BLaER1 treated with 17β-estradiol and CSF1 and Interleukin-3, amounts not matched to agents 10 nM and 100 nM (cell line): ENCODE data around the gene GMDS.

Experiments
- H3K27ac ChIP-seq, 11 experiments: shearing (Covaris generic); formaldehyde crosslinking; 2 replicates each; pipeline ENCODE4 v1.8.1; 2022
- H3K27me3 ChIP-seq, 11 experiments: shearing (Covaris generic); formaldehyde crosslinking; 2 replicates each; pipeline ENCODE4 v1.8.1; 2022
- H3K36me3 ChIP-seq, 11 experiments: shearing (Covaris generic); formaldehyde crosslinking; 2 replicates each; pipeline ENCODE4 v1.8.1; 2022
- H3K4me1 ChIP-seq, 10 experiments: shearing (Covaris generic); formaldehyde crosslinking; 2 replicates each; pipeline ENCODE4 v1.8.1; 2022
- H3K4me2 ChIP-seq, 11 experiments: shearing (Covaris generic); formaldehyde crosslinking; 2 replicates each; pipeline ENCODE4 v1.8.1; 2022
- H3K4me3 ChIP-seq, 10 experiments: shearing (Covaris generic); formaldehyde crosslinking; 2 replicates each; pipeline ENCODE4 v1.8.1; 2022
- H3K9ac ChIP-seq, 11 experiments: shearing (Covaris generic); formaldehyde crosslinking; 2 replicates each; pipeline ENCODE4 v1.8.1; 2022
- H3K9me3 ChIP-seq, 11 experiments: shearing (Covaris generic); formaldehyde crosslinking; replicated peaks in 1 of 11; 2 replicates each; pipeline ENCODE4 v1.8.1; 2022
- H4K20me1 ChIP-seq, 11 experiments: shearing (Covaris generic); formaldehyde crosslinking; 2 replicates each; pipeline ENCODE4 v1.8.1; 2022
- Cebpa-rat ChIP-seq, 11 experiments: shearing (Covaris generic); IDR thresholded peaks; 2 replicates each; pipeline ENCODE4 v1.8.1; 2022

The GMDS gene

DNA sequence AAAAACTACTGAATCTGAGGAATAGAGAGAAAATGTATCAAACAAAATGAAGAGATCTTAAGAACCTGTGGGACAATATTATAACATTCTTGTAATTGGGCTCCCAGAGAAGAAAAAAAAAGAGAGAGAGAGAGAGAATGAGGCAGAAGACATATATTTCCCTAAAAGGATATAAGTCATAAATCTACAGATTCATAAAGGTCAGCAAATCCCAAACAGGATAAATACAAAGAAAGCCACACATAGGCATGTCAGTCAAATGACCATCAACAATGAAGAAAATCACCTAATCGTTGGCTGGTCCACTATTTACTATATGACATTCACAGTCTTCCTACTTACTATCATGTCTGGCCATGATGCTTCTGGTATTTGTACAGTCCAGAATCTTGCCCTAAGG lies 190.3 kb downstream of the GMDS start:
- Histone ChIP-seq H3K9me3 (peaks cover 0 to 7% (median 0%) of the 10 kb centered on the region in 11 experiments; a peak in 5 of 22 replicates), H3K27me3 (no peaks in the 10 kb centered on the region), H3K4me2 (no peak overlapping the region), H3K9ac (no peak overlapping the region), H4K20me1 (no peaks in the 10 kb centered on the region), H3K4me3 (no peak overlapping the region), H3K27ac (no peak overlapping the region), H3K4me1 (no peaks in the 10 kb centered on the region), H3K36me3 (0 out of 22 replicates have a peak, but pooled peaks cover 0 to 6% (median 0%) of the 10 kb centered on the region in 11 experiments)
- no peak for TF ChIP-seq Cebpa-rat (IDR thresholded peaks at IDR 0.05)

DNA sequence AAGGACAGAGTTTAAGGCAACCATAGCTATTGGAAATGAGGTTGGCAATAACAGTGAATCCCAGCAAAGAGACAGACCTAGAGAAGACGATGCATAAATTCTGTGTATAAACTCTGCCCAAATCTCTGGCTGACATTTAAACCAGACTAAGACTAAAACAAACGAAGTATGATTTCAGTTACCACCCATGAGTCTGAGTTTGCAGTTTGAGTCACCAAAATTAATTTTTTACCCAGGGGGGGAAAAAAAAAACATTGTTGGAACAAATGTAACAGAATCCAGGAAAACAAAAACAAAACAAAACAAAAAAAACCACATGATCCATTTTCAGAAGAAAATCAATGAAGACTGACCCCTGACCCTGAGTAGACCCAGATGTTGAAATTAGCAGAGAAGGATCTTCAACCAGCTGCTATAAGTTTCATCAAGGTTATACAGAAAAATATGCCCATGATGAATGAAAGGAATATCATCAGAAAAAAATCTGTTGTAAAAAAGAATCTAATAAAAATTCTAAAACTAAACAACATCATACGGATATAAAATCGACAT lies 190.8 kb downstream of the GMDS start:
- Histone ChIP-seq H3K36me3 (0 out of 22 replicates have a peak, but pooled peaks cover 0 to 6% (median 0%) of the 10 kb centered on the region in 11 experiments), H4K20me1 (no peaks in the 10 kb centered on the region), H3K9me3 (peaks cover 0 to 7% (median 0%) of the 10 kb centered on the region in 11 experiments; a peak in 4 of 22 replicates), H3K27ac (no peak overlapping the region), H3K4me1 (no peaks in the 10 kb centered on the region), H3K9ac (no peak overlapping the region), H3K4me2 (no peak overlapping the region), H3K4me3 (no peak overlapping the region), H3K27me3 (no peaks in the 10 kb centered on the region)
- no peak for TF ChIP-seq Cebpa-rat (IDR thresholded peaks at IDR 0.05)

- H3K27me3 ChIP-seq: no peaks in the 10 kb centered on the region
These were observed 191.7 kb downstream of the GMDS start for GRCh38 chr6:2053691-2054090.

DNA sequence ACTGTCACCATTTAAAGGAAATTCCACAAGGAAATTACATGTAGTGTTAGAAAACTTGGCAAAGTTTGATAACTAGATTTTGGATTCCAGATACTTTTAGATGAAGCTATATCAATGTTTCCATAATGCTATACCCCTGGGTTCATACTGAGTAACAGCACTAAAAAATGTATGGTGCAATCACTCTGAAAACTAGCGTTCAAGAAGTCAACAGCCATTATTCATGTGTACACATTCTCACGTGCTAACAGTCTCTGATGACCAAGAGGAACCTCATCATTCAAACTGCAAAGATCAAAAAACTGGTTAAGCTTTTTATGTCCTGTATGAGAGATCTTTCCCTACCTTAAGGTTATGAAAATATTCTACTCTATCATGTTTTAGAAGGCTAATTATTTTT lies 197.6 kb downstream of the GMDS start:
- TF ChIP-seq Cebpa-rat (IDR thresholded peaks at IDR 0.05): no peak
- H3K9ac ChIP-seq: no peak overlapping the region
- H3K4me2 ChIP-seq: no peak overlapping the region
- no peaks in the 10 kb centered on the region for H4K20me1 ChIP-seq
- peaks cover 0 to 8% (median 5%) of the 10 kb centered on the region in 11 experiments; a peak in 13 of 22 replicates for H3K9me3 ChIP-seq
- H3K4me1 ChIP-seq: no peaks in the 10 kb centered on the region
- H3K4me3 ChIP-seq: no peak overlapping the region
- H3K27ac ChIP-seq: no peak overlapping the region
- no peaks in the 10 kb centered on the region for H3K27me3 ChIP-seq
- 0 out of 22 replicates have a peak, but pooled peaks cover 0 to 5% (median 0%) of the 10 kb centered on the region in 11 experiments for H3K36me3 ChIP-seq

More at GRCh38 chr6:2053691-2054090, 191.7 kb downstream of the GMDS start:
- Histone ChIP-seq H3K9ac (no peak overlapping the region), H4K20me1 (no peaks in the 10 kb centered on the region), H3K4me1 (no peaks in the 10 kb centered on the region), H3K9me3 (peaks cover 0 to 4% (median 0%) of the 10 kb centered on the region in 11 experiments; a peak in 3 of 22 replicates), H3K4me3 (no peak overlapping the region), H3K36me3 (0 out of 22 replicates have a peak, but pooled peaks cover 0 to 4% (median 0%) of the 10 kb centered on the region in 11 experiments), H3K4me2 (no peak overlapping the region), H3K27ac (no peak overlapping the region)
- TF ChIP-seq Cebpa-rat (IDR thresholded peaks at IDR 0.05): no peak

DNA sequence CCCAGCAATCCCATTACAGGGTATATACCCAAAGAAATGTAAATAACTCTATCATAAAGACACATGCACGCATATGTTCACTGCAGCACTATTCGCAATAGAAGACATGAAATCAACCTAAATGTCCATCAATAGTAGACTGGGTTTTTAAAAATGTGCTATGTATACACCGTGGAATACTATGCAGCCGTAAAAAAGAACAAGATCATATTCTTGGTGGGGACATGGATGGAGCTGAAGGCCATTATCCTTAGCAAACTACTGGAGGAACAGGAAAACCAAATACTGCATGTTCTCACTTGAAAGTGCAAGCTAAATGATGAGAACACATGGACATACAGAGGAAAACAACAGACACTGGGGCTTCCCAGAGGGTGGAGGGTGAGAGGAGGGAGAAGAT lies 201.2 kb downstream of the GMDS start:
- 0 out of 22 replicates have a peak, but pooled peaks cover 0 to 4% (median 0%) of the 10 kb centered on the region in 11 experiments for H4K20me1 ChIP-seq
- no peak overlapping the region for H3K4me3 ChIP-seq
- no peaks in the 10 kb centered on the region for H3K27me3 ChIP-seq
- H3K4me2 ChIP-seq: no peak overlapping the region
- H3K36me3 ChIP-seq: 0 out of 22 replicates have a peak, but pooled peaks cover 0 to 5% (median 0%) of the 10 kb centered on the region in 11 experiments
- H3K9me3 ChIP-seq: peaks cover 0 to 8% (median 5%) of the 10 kb centered on the region in 11 experiments; a peak in 13 of 22 replicates
- no peak overlapping the region for H3K27ac ChIP-seq
- H3K4me1 ChIP-seq: no peaks in the 10 kb centered on the region
- no peak for TF ChIP-seq Cebpa-rat (IDR thresholded peaks at IDR 0.05)
- no peak overlapping the region for H3K9ac ChIP-seq

DNA sequence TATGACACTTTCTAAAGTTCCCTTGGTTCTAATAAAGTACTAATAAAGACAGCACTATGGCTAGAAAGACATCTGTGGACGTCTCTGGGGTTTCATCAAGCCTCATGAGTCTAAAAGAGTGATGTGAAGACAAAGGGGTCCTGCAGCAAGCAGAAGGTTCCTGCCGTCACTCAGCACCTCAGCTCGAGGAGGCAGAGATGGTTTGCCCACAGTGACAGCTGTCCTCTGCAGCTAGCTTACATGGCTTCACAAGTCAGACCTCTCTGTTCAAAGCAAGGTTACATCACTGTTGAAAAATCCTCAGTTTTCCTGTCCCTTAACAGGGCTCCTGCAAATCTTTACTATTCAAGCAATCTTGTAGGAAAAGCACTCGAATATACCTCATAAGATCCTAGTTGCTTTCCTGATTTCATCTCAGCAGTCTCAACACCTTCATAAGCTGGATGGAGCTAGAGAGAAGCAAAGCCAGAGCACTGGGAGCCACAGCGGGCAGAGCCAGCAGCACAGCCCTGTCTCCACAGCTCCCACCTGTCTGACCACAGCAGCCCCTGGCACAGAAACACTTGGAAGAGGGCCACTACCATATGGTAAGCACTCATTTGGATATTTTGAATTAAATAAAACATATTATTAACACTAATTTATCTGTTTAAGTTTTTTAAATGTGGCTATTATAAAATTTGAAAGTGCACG lies 202.3 kb downstream of the GMDS start:
- Histone ChIP-seq H3K36me3 (0 out of 22 replicates have a peak, but pooled peaks cover 0 to 5% (median 0%) of the 10 kb centered on the region in 11 experiments), H3K27me3 (no peaks in the 10 kb centered on the region), H3K4me1 (no peaks in the 10 kb centered on the region), H4K20me1 (0 out of 22 replicates have a peak, but pooled peaks cover 0 to 4% (median 0%) of the 10 kb centered on the region in 11 experiments), H3K27ac (no peak overlapping the region), H3K9ac (no peak overlapping the region), H3K4me3 (no peak overlapping the region), H3K4me2 (no peak overlapping the region), H3K9me3 (peaks cover 0 to 8% (median 5%) of the 10 kb centered on the region in 11 experiments; a peak in 13 of 22 replicates)
- TF ChIP-seq Cebpa-rat (IDR thresholded peaks at IDR 0.05): no peak

DNA sequence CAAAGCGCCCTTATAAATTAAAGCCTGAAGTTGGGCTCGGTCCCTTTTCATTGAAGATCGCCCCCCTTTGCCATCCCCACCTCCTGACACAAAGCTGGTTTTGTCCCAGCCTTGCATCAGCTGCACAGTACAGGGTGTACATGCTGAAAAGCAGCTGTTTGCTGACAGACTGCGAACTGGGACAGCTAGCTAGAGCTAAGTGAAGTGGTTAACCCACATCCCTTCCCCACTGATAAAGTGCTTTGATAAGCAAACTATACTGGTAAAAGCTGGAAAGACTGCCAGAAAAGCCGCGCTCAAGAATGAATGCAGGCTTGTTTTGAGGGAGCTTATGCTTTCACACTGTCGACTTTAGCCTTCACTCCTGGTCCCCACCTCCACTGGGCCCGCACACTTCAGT lies 207.3 kb downstream of the GMDS start:
- Histone ChIP-seq H3K36me3 (no peaks in the 10 kb centered on the region), H3K4me1 (no peaks in the 10 kb centered on the region), H3K9me3 (no peaks in the 10 kb centered on the region), H4K20me1 (0 out of 22 replicates have a peak, but pooled peaks cover 0 to 4% (median 0%) of the 10 kb centered on the region in 11 experiments), H3K27me3 (no peaks in the 10 kb centered on the region), H3K27ac (no peak overlapping the region), H3K4me3 (no peak overlapping the region), H3K4me2 (no peak overlapping the region), H3K9ac (no peak overlapping the region)
- TF ChIP-seq Cebpa-rat (IDR thresholded peaks at IDR 0.05): no peak

DNA sequence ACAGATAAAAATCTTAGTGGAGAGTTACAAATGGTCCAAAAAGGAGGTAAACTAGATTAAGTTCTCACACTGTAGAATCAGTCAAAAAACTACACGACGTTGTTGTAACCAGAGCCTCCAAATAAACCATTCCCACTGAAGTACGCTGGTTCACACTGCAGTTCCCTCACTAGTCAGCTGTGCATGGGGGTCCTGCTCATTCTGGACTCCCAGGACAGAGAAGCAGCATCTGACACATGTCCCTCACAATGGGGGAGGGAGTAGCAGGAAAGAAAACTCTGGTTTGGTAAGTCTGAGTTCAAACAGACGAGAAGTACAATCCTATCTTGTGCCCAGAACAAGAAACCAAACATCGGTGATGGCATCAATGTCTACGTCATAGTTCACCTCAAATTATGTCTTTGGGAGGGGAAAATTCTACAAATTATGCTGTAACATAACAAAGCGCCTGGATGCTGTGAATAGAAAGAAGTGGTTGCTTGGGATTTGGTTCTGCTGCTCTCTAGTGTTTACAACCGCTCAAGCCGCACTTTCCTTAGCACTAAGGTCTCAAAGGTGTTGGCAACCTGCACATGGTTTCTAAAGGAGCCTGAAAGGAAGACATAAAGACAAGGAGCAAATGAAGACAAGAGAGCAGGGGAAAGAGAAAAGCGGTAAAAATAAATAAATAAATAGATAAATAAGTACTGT lies 208.0 kb downstream of the GMDS start:
- H3K4me1 ChIP-seq: no peaks in the 10 kb centered on the region
- no peaks in the 10 kb centered on the region for H3K9me3 ChIP-seq
- no peaks in the 10 kb centered on the region for H3K36me3 ChIP-seq
- H3K4me3 ChIP-seq: no peak overlapping the region
- no peak for TF ChIP-seq Cebpa-rat (IDR thresholded peaks at IDR 0.05)
- 0 out of 22 replicates have a peak, but pooled peaks cover 0 to 4% (median 0%) of the 10 kb centered on the region in 11 experiments for H4K20me1 ChIP-seq
- H3K27me3 ChIP-seq: no peaks in the 10 kb centered on the region
- H3K4me2 ChIP-seq: no peak overlapping the region
- no peak overlapping the region for H3K9ac ChIP-seq
- no peak overlapping the region for H3K27ac ChIP-seq

DNA sequence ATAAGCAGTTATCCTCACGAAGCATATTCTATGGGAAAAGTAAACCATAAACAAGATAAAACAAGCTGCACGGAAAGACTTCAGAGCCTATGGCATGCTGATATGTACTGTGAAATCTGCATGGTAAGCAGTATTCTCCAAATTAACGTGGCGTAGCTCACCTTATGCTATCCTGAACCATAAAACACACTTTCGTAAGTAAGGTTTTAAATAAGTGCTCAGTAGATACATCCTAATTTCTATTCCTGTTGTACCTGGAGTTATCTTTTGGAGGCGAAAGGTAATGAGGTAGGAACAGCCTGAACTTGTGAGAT lies 208.7 kb downstream of the GMDS start:
- no peaks in the 10 kb centered on the region for H4K20me1 ChIP-seq
- H3K27ac ChIP-seq: no peak overlapping the region
- no peak overlapping the region for H3K4me3 ChIP-seq
- no peak overlapping the region for H3K4me2 ChIP-seq
- H3K9ac ChIP-seq: no peak overlapping the region
- no peaks in the 10 kb centered on the region for H3K9me3 ChIP-seq
- H3K27me3 ChIP-seq: no peaks in the 10 kb centered on the region
- TF ChIP-seq Cebpa-rat (IDR thresholded peaks at IDR 0.05): no peak
- no peaks in the 10 kb centered on the region for H3K4me1 ChIP-seq
- H3K36me3 ChIP-seq: no peaks in the 10 kb centered on the region
